Measurements from ENCODE around the gene KPNA4.

KPNA4 gene

GRCh38 chr3:160540551-160540950 is 24.8 kb downstream of the KPNA4 start:
- Histone ChIP-seq H3K9ac (ENCODE audit: low read depth, low read length) (no peak overlapping the region), H2AFZ (ENCODE audit: low read depth, low read length) (no peak overlapping the region), H3K9me3 (ENCODE audit: insufficient read depth, low read length, severe bottlenecking) (no peaks in the 10 kb centered on the region), H4K20me1 (ENCODE audit: insufficient read depth, low read length) (peaks cover 64% of the 10 kb centered on the region), H3K79me2 (ENCODE audit: insufficient read depth, low read length) (peaks cover 87% of the 10 kb centered on the region), H3K4me3 (ENCODE audit: low read depth in 1 of 2, low read length in 2 of 2) (no peak overlapping the region), H3K36me3 (ENCODE audit: insufficient read depth, low read length) (peaks cover 4% of the 10 kb centered on the region; the same call in 1 of the 2 replicates), H3K4me1 (ENCODE audit: insufficient read depth, low read length) (no peaks in the 10 kb centered on the region), H3K4me2 (ENCODE audit: insufficient read depth, low read length) (no peak overlapping the region), H3K27me3 (ENCODE audit: insufficient read depth, low read length, poor library complexity) (no peaks in the 10 kb centered on the region), H3K27ac (ENCODE audit: low read length) (no peak overlapping the region)
- DNase-seq (no peak), ATAC-seq (ENCODE audit: insufficient read depth, low read depth) (no peak)
- TF ChIP-seq CTCF (IDR thresholded peaks at IDR 0.05; ENCODE audit: borderline replicate concordance, extremely low read depth, low read length, poor library complexity, severe bottlenecking) (no peak), EZH2 (IDR thresholded peaks at IDR 0.05; ENCODE audit: borderline replicate concordance, low read depth, low read length, severe bottlenecking) (no peak)

- Histone ChIP-seq H3K9me3 (ENCODE audit: insufficient read depth, low read length, severe bottlenecking) (no peaks in the 10 kb centered on the region), H3K4me3 (ENCODE audit: low read depth in 1 of 2, low read length in 2 of 2) (no peak overlapping the region), H3K36me3 (ENCODE audit: insufficient read depth, low read length) (peaks cover 20% of the 10 kb centered on the region; the same call in 1 of the 2 replicates), H3K27me3 (ENCODE audit: insufficient read depth, low read length, poor library complexity) (no peaks in the 10 kb centered on the region), H3K4me1 (ENCODE audit: insufficient read depth, low read length) (no peaks in the 10 kb centered on the region), H2AFZ (ENCODE audit: low read depth, low read length) (no peak overlapping the region), H3K4me2 (ENCODE audit: insufficient read depth, low read length) (no peak overlapping the region), H3K79me2 (ENCODE audit: insufficient read depth, low read length) (peaks cover 70% of the 10 kb centered on the region), H3K9ac (ENCODE audit: low read depth, low read length) (no peak overlapping the region), H4K20me1 (ENCODE audit: insufficient read depth, low read length) (peaks cover 54% of the 10 kb centered on the region), H3K27ac (ENCODE audit: low read length) (no peak overlapping the region)
- TF ChIP-seq EZH2 (IDR thresholded peaks at IDR 0.05; ENCODE audit: borderline replicate concordance, low read depth, low read length, severe bottlenecking) (no peak), CTCF (IDR thresholded peaks at IDR 0.05; ENCODE audit: borderline replicate concordance, extremely low read depth, low read length, poor library complexity, severe bottlenecking) (no peak)
- ATAC-seq (ENCODE audit: insufficient read depth, low read depth) (no peak), DNase-seq (no peak)
Measured at GRCh38 chr3:160538895-160539294, 26.5 kb downstream of the KPNA4 start.

GRCh38 chr3:160537729-160538128 is 27.6 kb downstream of the KPNA4 start:
- peaks cover 44% of the 10 kb centered on the region; the same call in 1 of the 2 replicates for H4K20me1 ChIP-seq (ENCODE audit: insufficient read depth, low read length)

GRCh38 chr3:160532371-160532770 is 33.0 kb downstream of the KPNA4 start:
- Histone ChIP-seq H3K36me3 (ENCODE audit: insufficient read depth, low read length) (peaks cover 75% of the 10 kb centered on the region), H4K20me1 (ENCODE audit: insufficient read depth, low read length) (peaks cover 4% of the 10 kb centered on the region; the same call in 1 of the 2 replicates), H3K27me3 (ENCODE audit: insufficient read depth, low read length, poor library complexity) (no peaks in the 10 kb centered on the region), H3K27ac (ENCODE audit: low read length) (no peak overlapping the region), H3K4me2 (ENCODE audit: insufficient read depth, low read length) (no peak overlapping the region), H2AFZ (ENCODE audit: low read depth, low read length) (no peak overlapping the region), H3K4me1 (ENCODE audit: insufficient read depth, low read length) (no peaks in the 10 kb centered on the region), H3K79me2 (ENCODE audit: insufficient read depth, low read length) (peaks cover 7% of the 10 kb centered on the region), H3K4me3 (ENCODE audit: low read depth in 1 of 2, low read length in 2 of 2) (no peak overlapping the region), H3K9ac (ENCODE audit: low read depth, low read length) (no peak overlapping the region), H3K9me3 (ENCODE audit: insufficient read depth, low read length, severe bottlenecking) (no peaks in the 10 kb centered on the region)
- ATAC-seq (ENCODE audit: insufficient read depth, low read depth) (no peak), DNase-seq (no peak)
- TF ChIP-seq EZH2 (IDR thresholded peaks at IDR 0.05; ENCODE audit: borderline replicate concordance, low read depth, low read length, severe bottlenecking) (no peak), CTCF (IDR thresholded peaks at IDR 0.05; ENCODE audit: borderline replicate concordance, extremely low read depth, low read length, poor library complexity, severe bottlenecking) (no peak)

More at GRCh38 chr3:160537729-160538128, 27.6 kb downstream of the KPNA4 start:
- H3K4me1 ChIP-seq (ENCODE audit: insufficient read depth, low read length), result no peaks in the 10 kb centered on the region
- H3K9ac ChIP-seq (ENCODE audit: low read depth, low read length), result no peak overlapping the region
- peaks cover 59% of the 10 kb centered on the region for H3K79me2 ChIP-seq (ENCODE audit: insufficient read depth, low read length)
- DNase-seq (no peak), ATAC-seq (ENCODE audit: insufficient read depth, low read depth) (no peak)
- H3K36me3 ChIP-seq (ENCODE audit: insufficient read depth, low read length), result peaks cover 29% of the 10 kb centered on the region
- TF ChIP-seq EZH2 (IDR thresholded peaks at IDR 0.05; ENCODE audit: borderline replicate concordance, low read depth, low read length, severe bottlenecking), result no peak
- H3K27ac ChIP-seq (ENCODE audit: low read length), result no peak overlapping the region
- no peak overlapping the region for H2AFZ ChIP-seq (ENCODE audit: low read depth, low read length)
- H3K4me2 ChIP-seq (ENCODE audit: insufficient read depth, low read length), result no peak overlapping the region
- no peaks in the 10 kb centered on the region for H3K27me3 ChIP-seq (ENCODE audit: insufficient read depth, low read length, poor library complexity)
- no peak overlapping the region for H3K4me3 ChIP-seq (ENCODE audit: low read depth in 1 of 2, low read length in 2 of 2)
- H3K9me3 ChIP-seq (ENCODE audit: insufficient read depth, low read length, severe bottlenecking), result no peaks in the 10 kb centered on the region
